H1 (cell line): ENCODE data around the gene PROZ. TPM values are rescaled to one million over a fixed set of nuclear protein-coding genes. Genes with fewer than 3 reads are reported as not detected.

Experiments used
- CTCF ChIA-PET: fragments of 300-600 bp; sonication (Branson Sonifier 250); formaldehyde crosslinking; loops from one replicate; lab custom pipeline; 2021; ENCODE audit not compliant: partially characterized antibody; lab: Charles Lee
- POLR2A ChIA-PET: fragments of 300-600 bp; sonication (Branson Sonifier 250); formaldehyde crosslinking; loops from one replicate; lab custom pipeline; 2021; ENCODE audit warnings: inconsistent platforms; ENCODE audit not compliant: partially characterized antibody; lab: Charles Lee
- DNase-seq, 2 experiments: peaks; one replicate each; pipeline versions ENCODE4 v3.0.0 to v3.0.0-alpha.2; 2010 to 2022; ENCODE audit warnings: low spot score in 2 of 2, low read depth in 1 of 2, mixed read lengths in 1 of 2
- FAIRE-seq: peaks from 2 replicates; lab custom pipeline; 2011; peaks lifted over from hg19 to GRCh38; lab: Jason Lieb, UNC
- H2AFZ ChIP-seq: 2 replicates; pipeline ENCODE4 v1.8.1; 2012; ENCODE audit warnings: low read length, inconsistent platforms
- H2AK5ac ChIP-seq: 2 replicates; pipeline ENCODE4 v1.6.1; 2013; ENCODE audit warnings: low read depth, low read length
- H2BK120ac ChIP-seq: replicated peaks from 2 replicates; pipeline ENCODE3; 2013; ENCODE audit warnings: low read depth, low read length, inconsistent platforms
- H2BK12ac ChIP-seq: 2 replicates; pipeline ENCODE4 v1.6.1; 2013; ENCODE audit warnings: low read depth, low read length
- H2BK15ac ChIP-seq: 2 replicates; pipeline ENCODE4 v1.6.1; 2013; ENCODE audit warnings: low read length
- H2BK20ac ChIP-seq: 2 replicates; pipeline ENCODE4 v1.6.1; 2013; ENCODE audit warnings: low read length
- H2BK5ac ChIP-seq: 2 replicates; pipeline ENCODE4 v1.6.1; 2013; ENCODE audit warnings: low read depth, low read length
- H3K14ac ChIP-seq: 2 replicates; pipeline ENCODE4 v1.6.1; 2013; ENCODE audit warnings: inconsistent platforms; ENCODE audit not compliant: insufficient read length
- H3K18ac ChIP-seq: 2 replicates; pipeline ENCODE4 v1.6.1; 2013; ENCODE audit warnings: low read length; ENCODE audit errors: extremely low read depth
- H3K23ac ChIP-seq: 2 replicates; pipeline ENCODE4 v1.6.1; 2013; ENCODE audit warnings: inconsistent platforms; ENCODE audit not compliant: insufficient read length
- H3K23me2 ChIP-seq: 2 replicates; pipeline ENCODE4 v1.6.1; 2013; ENCODE audit warnings: low read depth, low read length
- H3K27ac ChIP-seq: 2 replicates; pipeline ENCODE4 v1.6.1; 2011; ENCODE audit warnings: low read depth, low read length, inconsistent platforms
- H3K27me3 ChIP-seq, 4 experiments: replicated peaks in 1 of 4; 1 replicate in 1 of 4; 2 replicates in 3 of 4; pipeline versions ENCODE4 v1.6.1 to v1.8.1; 2011 to 2013; ENCODE audit warnings: low read length in 3 of 4, mild to moderate bottlenecking in 3 of 4, inconsistent platforms in 2 of 4, mixed read lengths in 2 of 4, moderate library complexity in 1 of 4; ENCODE audit not compliant: control insufficient read depth in 3 of 4, insufficient read depth in 3 of 4; ENCODE audit errors: extremely low read depth in 1 of 4
- H3K36me3 ChIP-seq, 4 experiments: 2 replicates each; pipeline versions ENCODE4 v1.6.1 to v1.8.1; 2011 to 2013; ENCODE audit warnings: mild to moderate bottlenecking in 4 of 4, low read length in 3 of 4, moderate library complexity in 2 of 4, control low read depth in 1 of 4, inconsistent platforms in 1 of 4; ENCODE audit not compliant: insufficient read depth in 4 of 4, control insufficient read depth in 2 of 4
- H3K4ac ChIP-seq: replicated peaks from 2 replicates; pipeline ENCODE3; 2013; ENCODE audit warnings: low read length, low read depth, mixed read lengths, inconsistent platforms; ENCODE audit not compliant: insufficient read length
- H3K4me1 ChIP-seq, 4 experiments: replicated peaks in 1 of 4; 1 replicate in 1 of 4; 2 replicates in 3 of 4; pipeline versions ENCODE4 v1.6.1 to v1.8.1; 2011 to 2013; ENCODE audit warnings: low read length in 3 of 4, inconsistent platforms in 2 of 4, mixed read lengths in 1 of 4; ENCODE audit not compliant: insufficient read depth in 4 of 4, control insufficient read depth in 3 of 4
- H3K4me2 ChIP-seq, 2 experiments: 2 replicates each; pipeline versions ENCODE4 v1.6.1 to v1.8.1; 2011 to 2013; ENCODE audit warnings: low read depth in 2 of 2, low read length in 2 of 2, control low read depth in 1 of 2, inconsistent platforms in 1 of 2, mild to moderate bottlenecking in 1 of 2; ENCODE audit not compliant: insufficient read depth in 1 of 2
- H3K4me3 ChIP-seq, 4 experiments: fragments of 200-600, 300-600 bp in 1 of 4; sonication (generic), shearing (Covaris generic), sonication (Bioruptor Twin) in 1 of 4; 2 replicates each; pipeline versions ENCODE4 v1.5.1 to v1.8.1; 2011 to 2016; ENCODE audit warnings: low read length in 4 of 4, low read depth in 3 of 4, control low read depth in 2 of 4, inconsistent platforms in 2 of 4, mild to moderate bottlenecking in 2 of 4, mixed read lengths in 1 of 4, moderate library complexity in 1 of 4; ENCODE audit not compliant: insufficient read depth in 2 of 4; ENCODE audit errors: extremely low read depth in 1 of 4
- H3K56ac ChIP-seq: replicated peaks from 2 replicates; pipeline ENCODE3; 2013; ENCODE audit warnings: low read depth, mild to moderate bottlenecking, mixed read lengths, low read length, inconsistent platforms; ENCODE audit not compliant: insufficient read length
- H3K79me1 ChIP-seq: 2 replicates; pipeline ENCODE4 v1.6.1; 2013; ENCODE audit warnings: low read depth, low read length, control low read depth
- H3K79me2 ChIP-seq, 2 experiments: 2 replicates each; pipeline versions ENCODE4 v1.6.1 to v1.8.1; 2012 to 2013; ENCODE audit warnings: low read length in 2 of 2, mild to moderate bottlenecking in 2 of 2, inconsistent platforms in 1 of 2; ENCODE audit not compliant: insufficient read depth in 2 of 2, control insufficient read depth in 1 of 2
- H3K9ac ChIP-seq, 4 experiments: replicated peaks in 1 of 4; 1 replicate in 1 of 4; 2 replicates in 3 of 4; pipeline versions ENCODE4 v1.6.1 to v1.8.1; 2011 to 2013; ENCODE audit warnings: low read depth in 3 of 4, low read length in 3 of 4, control low read depth in 2 of 4, mild to moderate bottlenecking in 2 of 4, moderate library complexity in 2 of 4, inconsistent platforms in 1 of 4; ENCODE audit errors: extremely low read depth in 1 of 4
- H3K9me3 ChIP-seq, 2 experiments: 2 replicates each; pipeline versions ENCODE4 v1.6.1 to v1.8.1; 2012 to 2013; ENCODE audit warnings: mild to moderate bottlenecking in 2 of 2, moderate library complexity in 2 of 2, control low read depth in 1 of 2, inconsistent platforms in 1 of 2, low read depth in 1 of 2, low read length in 1 of 2, mixed read lengths in 1 of 2; ENCODE audit not compliant: insufficient read depth in 2 of 2
- H4K20me1 ChIP-seq, 2 experiments: replicated peaks in 1 of 2; 2 replicates each; pipeline versions ENCODE3 to v1.8.1; 2011 to 2013; ENCODE audit warnings: inconsistent platforms in 2 of 2, low read length in 2 of 2, mild to moderate bottlenecking in 1 of 2; ENCODE audit not compliant: insufficient read depth in 2 of 2, control insufficient read depth in 1 of 2
- H4K5ac ChIP-seq: 2 replicates; pipeline ENCODE4 v1.6.1; 2013; ENCODE audit warnings: low read length, low read depth, mixed read lengths, inconsistent platforms; ENCODE audit not compliant: insufficient read length
- H4K8ac ChIP-seq: 2 replicates; pipeline ENCODE4 v1.8.0; 2013; ENCODE audit warnings: mild to moderate bottlenecking, moderate library complexity, low read length, inconsistent platforms; ENCODE audit not compliant: insufficient read depth; ENCODE audit errors: extremely low read depth
- H4K91ac ChIP-seq: replicated peaks from 2 replicates; pipeline ENCODE3; 2013; ENCODE audit warnings: low read length, mixed read lengths, inconsistent platforms; ENCODE audit not compliant: insufficient read length
- KDM4A ChIP-seq: IDR thresholded peaks from one replicate; pipeline ENCODE4 v1.7.1; 2012; ENCODE audit warnings: low read depth, mild to moderate bottlenecking, moderate library complexity, low read length, inconsistent platforms; ENCODE audit not compliant: severe bottlenecking
- SUZ12 ChIP-seq: fragments of 200-600 bp; sonication (generic); IDR thresholded peaks from 2 replicates; pipeline ENCODE4 v1.6.1; 2012; ENCODE audit warnings: mild to moderate bottlenecking, inconsistent platforms, low read length, moderate library complexity, mixed read lengths
- WGBS, 2 experiments: shearing (Covaris generic) in 1 of 2; methylation state at CpG; one replicate each; pipeline versions ENCODE4 v1.1.6 to v1.1.7; 2013 to 2015; ENCODE audit warnings: low lambda C conversion rate in 2 of 2, mixed read lengths in 2 of 2, inconsistent platforms in 1 of 2, low coverage in 1 of 2, missing lambda C conversion rate in 1 of 2; ENCODE audit not compliant: insufficient replicate concordance in 2 of 2, insufficient coverage in 1 of 2, insufficient read length in 1 of 2; ENCODE audit errors: extremely low coverage in 1 of 2, missing lambda C conversion rate in 1 of 2; 5-methylcytosine and 5-hydroxymethylcytosine counted together
- polyA plus RNA-seq, 7 experiments: library from polyadenylated mRNA; depleted of rRNA in 3 of 7; stranded (reverse) in 5 of 7; unstranded in 2 of 7; fragments of >200 nt in 5 of 7; fragments of 200-250 nt in 2 of 7; gene quantifications; 1 replicate in 5 of 7; 2 replicates in 1 of 7; 4 replicates in 1 of 7; pipeline versions ENCODE4 v1.2.1 to v1.2.3, GENCODE V29; 2011 to 2013; ENCODE audit warnings: missing spikeins in 2 of 7, mixed read lengths in 2 of 7
- total RNA-seq: library from RNA; stranded (reverse); fragmentation: NEBNext Ultra II Directional; extraction: Animal tissue kit (Norgen Biotek cat#: 25700); gene quantifications from 2 replicates; pipeline ENCODE4 v1.2.1, GENCODE V29; 2021

Gene PROZ
- total and polyA plus RNA-seq, 2 of the 8 experiments (the other 6 are each of a cell fraction or from before 2014, with no cell fraction given), result not detected

DNA sequence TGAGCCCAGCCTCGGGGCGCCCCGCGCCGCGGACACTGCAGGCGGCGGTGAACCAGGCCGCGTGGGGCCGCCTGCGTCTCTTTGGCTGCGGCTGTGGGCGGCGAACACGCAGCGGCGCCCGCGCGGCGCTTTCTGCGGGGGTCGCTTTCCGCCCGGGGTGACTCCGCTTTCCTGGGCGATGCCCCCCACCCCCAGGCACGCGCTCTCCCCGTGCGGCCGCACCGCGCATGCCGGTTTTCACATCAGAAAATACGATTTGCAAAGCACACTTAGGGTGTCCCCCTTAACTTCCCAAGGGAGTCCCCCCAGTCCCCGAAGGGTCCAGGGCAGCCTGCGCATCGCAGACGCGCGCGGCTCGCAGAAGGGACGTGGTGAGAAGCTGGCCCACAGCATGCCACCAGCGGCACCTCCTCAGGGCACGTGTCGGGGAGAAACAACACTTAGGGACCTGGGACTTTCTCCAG is 47.6 kb upstream of the PROZ start:
- H3K4me2 ChIP-seq, result peak overlapping the region; percentile 71 to 79
- FAIRE-seq (no peak), DNase-seq (no peak)
- H2BK15ac ChIP-seq, result no peak overlapping the region
- H2BK120ac ChIP-seq, result no peak overlapping the region
- H3K23me2 ChIP-seq, result peaks cover 12% of the 10 kb centered on the region; the same call in 1 of the 2 replicates
- H2BK12ac ChIP-seq, result no peak overlapping the region
- no peak overlapping the region for H3K9ac ChIP-seq
- no peak overlapping the region for H2BK5ac ChIP-seq
- 40% methylated on average over 39 of the region's 49 CpGs; no CpG with 5 or more reads in 1 of the 2 experiments for WGBS, 2 experiments
- no peak overlapping the region for H3K23ac ChIP-seq
- peak overlapping the region; percentile 28 to 64 (median 32) for H3K4me3 ChIP-seq
- no peak overlapping the region for H3K14ac ChIP-seq
- H4K20me1 ChIP-seq, result no peaks in the 10 kb centered on the region
- no peaks in the 10 kb centered on the region for H3K79me1 ChIP-seq
- H3K27me3 ChIP-seq, result peaks cover 21 to 24% (median 23%) of the 10 kb centered on the region in 4 experiments; a peak in 6 of 7 replicates
- peaks cover 0 to 5% (median 0%) of the 10 kb centered on the region in 4 experiments; a peak in 1 of 8 replicates for H3K36me3 ChIP-seq
- H2AFZ ChIP-seq, result no peak overlapping the region
- no peak overlapping the region for H4K91ac ChIP-seq
- 0 out of 2 replicates have a peak overlapping the region, but pooled peaks have one; percentile 51 for H4K8ac ChIP-seq
- ChIA-PET CTCF (no interaction called here), POLR2A (interaction anchor here (1.2 to 1.7 kb wide), 2 partner anchors 9 to 16 kb away, joined by 3 to 5 read pairs; no protein-coding TSS in a partner anchor)
- peaks cover 4 to 6% of the 10 kb centered on the region in 2 experiments; a peak in 2 of 4 replicates for H3K9me3 ChIP-seq
- H3K27ac ChIP-seq, result no peak overlapping the region
- H3K4ac ChIP-seq, result no peak overlapping the region
- H2AK5ac ChIP-seq, result no peak overlapping the region
- H2BK20ac ChIP-seq, result no peak overlapping the region
- H3K56ac ChIP-seq, result no peak overlapping the region
- no peak overlapping the region; the same call in 1 of the 2 replicates for H3K18ac ChIP-seq
- no peaks in the 10 kb centered on the region for H3K79me2 ChIP-seq
- no peak overlapping the region for H4K5ac ChIP-seq
- peaks cover 0 to 8% (median 4%) of the 10 kb centered on the region in 4 experiments; a peak in 6 of 7 replicates for H3K4me1 ChIP-seq
- TF ChIP-seq KDM4A (peak; percentile 25), SUZ12 (peak; percentile 9; the same call in 1 of the 2 replicates)
